Body of pancreas (tissue), 4 donors: ENCODE results near the gene MIER1.

Experiments
- POLR2A ChIP-seq, 3 donors: fragments of 450-650 bp; IDR thresholded peaks; one replicate each; pipeline ENCODE4 v1.6.1; 2016; ENCODE audit warnings: antibody characterized with exemption in 3 of 3, mild to moderate bottlenecking in 2 of 3
- TF ChIP-seq, protein P1 (sequence below), 7 experiments: fragments of 450-650 bp in 4 of 7; fragments of 200-600 bp in 3 of 7; sonication (generic) in 3 of 7; IDR thresholded peaks; one replicate each; pipeline ENCODE4 v1.5.1; 2016 to 2019; ENCODE audit warnings: antibody characterized with exemption in 7 of 7

DNA sequence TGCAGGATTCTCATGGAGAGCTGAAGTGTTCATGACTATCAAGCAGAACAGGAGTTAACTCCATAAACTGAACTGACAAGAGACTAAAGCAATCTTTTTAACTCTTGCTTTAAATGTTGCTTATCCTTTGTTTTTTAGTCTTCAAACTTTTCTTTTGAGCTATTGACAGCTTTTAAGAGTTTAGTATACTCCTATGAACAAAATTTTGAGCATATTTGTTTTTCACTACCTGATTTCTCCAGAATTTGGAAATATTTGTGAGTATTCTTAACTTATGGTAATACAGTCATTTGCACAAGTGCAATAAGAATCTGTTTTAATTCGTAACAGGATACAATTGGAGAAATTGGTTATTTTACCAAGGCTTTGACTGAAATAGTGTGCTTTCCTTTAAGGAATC is 7.3 kb upstream of the MIER1 start:
- TF ChIP-seq, protein P1, sequence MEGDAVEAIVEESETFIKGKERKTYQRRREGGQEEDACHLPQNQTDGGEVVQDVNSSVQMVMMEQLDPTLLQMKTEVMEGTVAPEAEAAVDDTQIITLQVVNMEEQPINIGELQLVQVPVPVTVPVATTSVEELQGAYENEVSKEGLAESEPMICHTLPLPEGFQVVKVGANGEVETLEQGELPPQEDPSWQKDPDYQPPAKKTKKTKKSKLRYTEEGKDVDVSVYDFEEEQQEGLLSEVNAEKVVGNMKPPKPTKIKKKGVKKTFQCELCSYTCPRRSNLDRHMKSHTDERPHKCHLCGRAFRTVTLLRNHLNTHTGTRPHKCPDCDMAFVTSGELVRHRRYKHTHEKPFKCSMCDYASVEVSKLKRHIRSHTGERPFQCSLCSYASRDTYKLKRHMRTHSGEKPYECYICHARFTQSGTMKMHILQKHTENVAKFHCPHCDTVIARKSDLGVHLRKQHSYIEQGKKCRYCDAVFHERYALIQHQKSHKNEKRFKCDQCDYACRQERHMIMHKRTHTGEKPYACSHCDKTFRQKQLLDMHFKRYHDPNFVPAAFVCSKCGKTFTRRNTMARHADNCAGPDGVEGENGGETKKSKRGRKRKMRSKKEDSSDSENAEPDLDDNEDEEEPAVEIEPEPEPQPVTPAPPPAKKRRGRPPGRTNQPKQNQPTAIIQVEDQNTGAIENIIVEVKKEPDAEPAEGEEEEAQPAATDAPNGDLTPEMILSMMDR (IDR thresholded peaks at IDR 0.05): no peak
- no peak for TF ChIP-seq POLR2A (IDR thresholded peaks at IDR 0.05)
